HG02571 (cell line): ENCODE measurements around the gene IFIT2.
"Not testable (repeated sequence)": the region's sequence is repeated elsewhere in the genome, so short reads cannot be mapped to it uniquely, and the experiment has no call there.

Experiments used
- ATAC-seq: cut with Tn5 transposase; IDR thresholded peaks from one replicate; pipeline ENCODE4 v1.9.1; 2021; ENCODE audit warnings: mild to moderate bottlenecking, moderate library complexity; ENCODE audit not compliant: unreplicated experiment

IFIT2 gene

DNA sequence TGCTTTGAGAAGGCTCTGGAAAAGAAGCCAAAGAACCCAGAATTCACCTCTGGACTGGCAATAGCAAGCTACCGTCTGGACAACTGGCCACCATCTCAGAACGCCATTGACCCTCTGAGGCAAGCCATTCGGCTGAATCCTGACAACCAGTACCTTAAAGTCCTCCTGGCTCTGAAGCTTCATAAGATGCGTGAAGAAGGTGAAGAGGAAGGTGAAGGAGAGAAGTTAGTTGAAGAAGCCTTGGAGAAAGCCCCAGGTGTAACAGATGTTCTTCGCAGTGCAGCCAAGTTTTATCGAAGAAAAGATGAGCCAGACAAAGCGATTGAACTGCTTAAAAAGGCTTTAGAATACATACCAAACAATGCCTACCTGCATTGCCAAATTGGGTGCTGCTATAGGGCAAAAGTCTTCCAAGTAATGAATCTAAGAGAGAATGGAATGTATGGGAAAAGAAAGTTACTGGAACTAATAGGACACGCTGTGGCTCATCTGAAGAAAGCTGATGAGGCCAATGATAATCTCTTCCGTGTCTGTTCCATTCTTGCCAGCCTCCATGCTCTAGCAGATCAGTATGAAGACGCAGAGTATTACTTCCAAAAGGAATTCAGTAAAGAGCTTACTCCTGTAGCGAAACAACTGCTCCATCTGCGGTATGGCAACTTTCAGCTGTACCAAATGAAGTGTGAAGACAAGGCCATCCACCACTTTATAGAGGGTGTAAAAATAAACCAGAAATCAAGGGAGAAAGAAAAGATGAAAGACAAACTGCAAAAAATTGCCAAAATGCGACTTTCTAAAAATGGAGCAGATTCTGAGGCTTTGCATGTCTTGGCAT is 4.8 kb downstream of the IFIT2 start:
- no peak for ATAC-seq

GRCh38 chr10:89307269-89307577 is 5.4 kb downstream of the IFIT2 start:
- ATAC-seq: no peak

- ATAC-seq: no peak
These were observed 6.4 kb downstream of the IFIT2 start for GRCh38 chr10:89308266-89308665.

- no peak for ATAC-seq
These were observed 6.9 kb downstream of the IFIT2 start for GRCh38 chr10:89308736-89309135.

DNA sequence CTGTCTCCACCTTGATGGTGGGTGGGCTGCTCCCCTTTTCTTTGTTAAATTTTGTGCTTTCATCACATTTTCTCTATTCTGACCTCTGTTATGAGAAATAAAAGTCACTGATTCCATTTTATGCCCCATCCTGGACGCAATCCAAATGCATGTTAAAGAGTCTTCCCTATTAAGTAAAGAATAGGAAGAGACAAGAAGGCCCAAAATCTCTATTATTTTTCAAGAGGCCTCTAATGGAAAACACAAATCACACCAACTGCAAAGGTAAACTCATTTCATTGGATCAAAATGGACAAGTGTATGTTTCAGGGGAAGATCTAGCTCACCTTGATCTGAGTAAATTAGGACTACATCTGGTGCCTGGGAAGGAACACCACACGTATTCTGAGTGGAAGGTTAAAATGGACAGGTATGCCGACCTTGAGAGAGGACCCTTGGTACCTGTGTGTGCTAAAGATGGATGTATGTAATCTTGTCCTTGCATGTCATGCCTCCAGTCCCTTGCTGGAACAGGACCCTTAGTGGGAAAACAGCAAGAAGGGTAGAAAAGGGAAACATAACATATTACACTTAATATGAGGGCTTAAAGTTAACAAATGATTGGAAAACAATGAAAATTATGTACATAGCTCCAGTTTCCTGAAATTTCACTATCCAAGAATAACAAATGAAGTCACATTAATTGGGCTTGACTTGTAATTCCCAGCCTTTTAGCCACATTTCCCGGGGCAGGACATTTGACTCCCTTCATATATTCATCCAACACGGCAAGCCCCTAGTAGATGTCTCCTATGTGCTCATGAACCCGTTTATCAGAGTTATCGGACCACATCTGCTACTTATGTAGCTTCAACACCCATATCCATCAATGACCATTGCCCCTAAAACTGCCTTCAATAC is 7.6 kb downstream of the IFIT2 start:
- no peak for ATAC-seq

GRCh38 chr10:89310056-89310893 is 8.4 kb downstream of the IFIT2 start:
- ATAC-seq: no peak

- no peak for ATAC-seq
These were observed 11.1 kb downstream of the IFIT2 start for GRCh38 chr10:89312973-89313372.

DNA sequence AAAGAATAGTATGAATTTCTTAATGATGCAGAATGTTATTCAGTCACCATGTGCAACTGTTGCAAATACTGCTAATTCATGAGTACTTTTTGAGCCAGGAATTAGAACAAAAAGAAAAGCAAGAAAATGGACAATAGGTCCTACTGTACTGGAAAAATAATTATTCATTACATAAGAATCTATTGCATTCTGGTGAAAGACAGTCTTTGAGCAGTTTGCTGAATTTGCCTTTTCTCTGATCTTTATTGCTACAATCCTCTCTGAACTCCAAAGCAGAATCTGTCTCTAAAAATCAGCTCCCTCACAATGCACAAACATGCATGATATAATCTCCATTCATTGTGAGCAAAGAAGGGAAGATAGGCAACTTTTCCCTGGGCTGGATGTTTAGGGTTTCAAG is 12.8 kb downstream of the IFIT2 start:
- no peak for ATAC-seq

DNA sequence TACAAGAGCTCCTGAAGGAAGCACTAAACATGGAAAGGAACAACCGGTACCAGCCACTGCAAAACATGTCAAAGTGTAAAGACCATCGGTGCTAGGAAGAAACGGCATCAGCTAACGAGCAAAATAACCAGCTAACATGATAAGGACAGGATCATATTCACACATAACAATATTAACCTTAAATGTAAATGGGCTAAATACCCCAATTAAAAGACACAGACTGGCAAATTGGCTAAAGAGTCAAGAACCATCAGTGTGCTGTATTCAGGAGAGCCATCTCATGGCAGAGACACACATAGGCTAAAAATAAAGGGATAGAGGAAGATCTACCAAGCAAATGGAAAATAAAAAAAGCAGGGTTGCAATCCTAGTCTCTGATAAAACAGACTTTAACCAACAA is 16.2 kb downstream of the IFIT2 start:
- ATAC-seq: not testable (repeated sequence)

- ATAC-seq: not testable (repeated sequence)
These were observed 23.2 kb downstream of the IFIT2 start for GRCh38 chr10:89325081-89325480.

GRCh38 chr10:89325856-89326255 is 24.0 kb downstream of the IFIT2 start:
- ATAC-seq: not testable (repeated sequence)

- no peak for ATAC-seq
These were observed 26.1 kb downstream of the IFIT2 start, which contains the start of gene IFIT3 for GRCh38 chr10:89327803-89328441. TSS of gene IFIT3 (plus strand) at chr10:89327997. CDS start at chr10:89328074, 77 bp downstream.

DNA sequence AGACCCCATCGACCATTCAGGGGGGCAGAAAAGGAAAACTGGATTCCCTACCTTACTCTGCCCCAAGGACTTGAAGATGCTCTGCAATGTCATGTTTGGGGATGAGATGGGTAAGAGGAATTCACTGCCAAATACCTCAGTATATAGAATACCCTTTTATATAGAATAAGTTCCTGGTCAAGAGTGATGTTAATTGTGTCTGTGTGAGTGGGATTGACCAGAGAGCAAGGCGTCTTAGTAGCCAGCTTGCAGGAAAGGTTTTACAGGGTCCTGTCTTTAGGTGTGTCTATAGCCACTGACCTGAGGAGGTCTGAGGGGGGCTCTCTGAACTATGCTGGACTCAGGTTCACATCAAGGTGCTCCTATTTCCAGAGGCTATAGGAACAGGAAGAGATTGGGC is 27.3 kb downstream of the IFIT2 start:
- no peak for ATAC-seq

DNA sequence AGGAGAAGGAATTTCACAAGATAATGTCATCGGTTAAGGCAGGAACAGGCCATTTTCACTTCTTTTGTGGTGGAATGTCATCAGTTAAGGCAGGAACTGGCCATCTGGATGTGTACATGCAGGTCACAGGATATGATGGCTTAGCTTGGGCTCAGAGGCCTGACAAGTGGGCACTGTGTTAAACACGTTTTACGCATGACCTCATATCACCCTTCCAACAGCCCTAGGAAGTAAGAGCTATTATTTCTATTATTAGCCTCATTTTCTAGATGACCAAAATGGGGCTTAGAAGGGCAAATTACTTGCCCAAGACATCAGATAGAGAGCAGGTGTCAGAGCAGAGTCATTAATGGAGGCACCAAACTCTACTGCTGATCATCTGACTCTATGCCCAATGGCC is 28.2 kb downstream of the IFIT2 start:
- not testable (repeated sequence) for ATAC-seq

DNA sequence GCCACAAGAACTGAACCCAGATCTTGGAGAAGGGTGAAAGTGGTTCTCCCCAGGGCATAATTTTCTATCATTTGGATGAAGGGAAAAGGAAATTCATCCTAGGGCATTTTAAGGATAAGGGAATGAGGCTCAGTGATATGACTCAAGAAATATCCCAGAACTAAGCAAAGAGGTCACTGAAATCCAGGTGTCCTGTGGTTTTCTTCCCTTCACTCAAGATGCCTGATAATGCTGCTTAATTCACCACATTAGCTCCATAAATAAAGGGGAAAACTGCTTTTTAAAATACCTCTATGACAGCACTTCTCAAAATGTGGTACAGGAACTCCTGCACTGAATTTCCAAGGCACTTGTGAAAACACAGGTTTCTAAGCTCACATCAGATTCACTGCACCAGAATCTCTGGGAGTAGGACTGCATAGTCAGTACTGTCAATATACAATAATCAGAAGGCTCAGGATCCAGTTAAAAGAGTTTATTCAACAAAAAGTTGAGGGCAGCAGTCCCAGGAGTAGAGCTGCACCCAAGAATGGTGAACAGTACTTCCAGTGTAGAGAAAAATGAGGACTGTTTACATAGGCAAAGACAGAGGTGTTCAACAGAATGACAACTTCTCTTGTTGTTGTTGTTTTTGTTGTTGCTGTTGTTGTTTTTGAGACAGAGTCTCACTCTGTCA is 28.8 kb downstream of the IFIT2 start:
- ATAC-seq: no peak

DNA sequence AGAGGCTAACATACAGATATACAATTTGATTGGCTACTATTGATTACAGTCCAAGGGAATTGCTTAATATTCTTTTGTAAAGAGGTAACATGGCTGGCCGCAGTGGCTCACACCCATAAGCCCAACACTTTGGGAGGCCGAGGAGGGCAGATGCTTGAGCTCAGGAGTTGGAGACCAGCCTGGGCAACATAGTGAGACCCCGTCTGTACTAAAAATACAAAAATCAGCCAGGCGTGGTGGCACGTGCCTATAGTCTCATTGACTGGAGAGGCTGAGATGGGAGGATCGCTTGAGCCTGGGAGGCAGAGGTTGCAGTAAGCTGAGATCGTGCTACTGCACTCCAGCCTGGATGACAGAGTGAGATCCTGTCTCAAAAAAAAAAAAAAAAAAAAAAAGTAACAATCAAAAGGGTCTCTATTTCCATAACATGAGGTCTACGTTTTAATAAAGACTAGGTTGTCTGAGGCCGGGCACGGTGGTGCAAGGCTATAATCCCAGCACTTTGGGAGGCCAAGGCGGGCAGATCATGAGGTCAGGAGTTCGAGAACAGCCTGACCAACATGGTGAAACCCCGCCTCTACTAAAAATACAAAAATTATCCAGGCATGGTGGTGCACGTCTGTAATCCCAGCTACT is 29.8 kb downstream of the IFIT2 start:
- not testable (repeated sequence) for ATAC-seq

GRCh38 chr10:89332123-89332633 is 30.3 kb downstream of the IFIT2 start:
- peak; percentile 32 for ATAC-seq

DNA sequence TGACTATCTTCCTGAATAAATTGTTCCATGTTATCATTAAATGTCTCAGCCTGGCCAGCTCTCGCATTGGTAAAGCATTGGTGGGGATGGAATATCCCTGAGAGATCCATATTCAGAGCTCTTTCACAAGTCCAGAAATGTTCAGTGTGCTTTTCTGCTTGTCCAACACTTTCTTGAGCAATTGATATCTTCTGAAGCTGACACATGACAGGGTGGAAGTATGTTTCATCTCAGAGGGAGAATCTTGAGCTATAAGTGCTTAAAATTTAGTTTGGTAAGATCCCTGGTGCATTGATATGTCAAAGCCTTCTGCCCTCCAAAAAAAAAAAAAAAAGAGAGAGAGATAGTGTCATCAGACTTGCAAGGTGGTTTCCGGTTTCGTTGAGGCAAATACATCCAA is 33.4 kb downstream of the IFIT2 start:
- no peak for ATAC-seq

GRCh38 chr10:89336241-89336640 is 34.4 kb downstream of the IFIT2 start:
- no peak for ATAC-seq
